ENCODE results near the gene RAPGEF1.

Gene RAPGEF1

GRCh38 chr9:131776036-131776435 lies 36.2 kb upstream of the RAPGEF1 start:
- no peak overlapping the region for H3K4me3 ChIP-seq (ENCODE audit: low read depth, low read length)
- no peak for TF ChIP-seq CTCF (IDR thresholded peaks at IDR 0.05; ENCODE audit: low read depth, low read length)

- no peak overlapping the region for H3K4me3 ChIP-seq (ENCODE audit: low read depth, low read length)
- TF ChIP-seq CTCF (IDR thresholded peaks at IDR 0.05; ENCODE audit: low read depth, low read length), result no peak
Observed at GRCh38 chr9:131774636-131775035, 34.8 kb upstream of the RAPGEF1 start.

GRCh38 chr9:131773911-131774379 lies 34.1 kb upstream of the RAPGEF1 start:
- TF ChIP-seq CTCF (IDR thresholded peaks at IDR 0.05; ENCODE audit: low read depth, low read length), result no peak
- H3K4me3 ChIP-seq (ENCODE audit: low read depth, low read length), result no peak overlapping the region

GRCh38 chr9:131772940-131773339 lies 33.1 kb upstream of the RAPGEF1 start:
- no peak overlapping the region for H3K4me3 ChIP-seq (ENCODE audit: low read depth, low read length)
- no peak for TF ChIP-seq CTCF (IDR thresholded peaks at IDR 0.05; ENCODE audit: low read depth, low read length)

GRCh38 chr9:131771646-131772045 lies 31.8 kb upstream of the RAPGEF1 start:
- no peak for TF ChIP-seq CTCF (IDR thresholded peaks at IDR 0.05; ENCODE audit: low read depth, low read length)
- no peak overlapping the region for H3K4me3 ChIP-seq (ENCODE audit: low read depth, low read length)

- H3K4me3 ChIP-seq (ENCODE audit: low read depth, low read length), result no peak overlapping the region
- TF ChIP-seq CTCF (IDR thresholded peaks at IDR 0.05; ENCODE audit: low read depth, low read length), result no peak
Observed at GRCh38 chr9:131769361-131769760, 29.5 kb upstream of the RAPGEF1 start.

GRCh38 chr9:131764568-131764967 lies 24.7 kb upstream of the RAPGEF1 start:
- no peak overlapping the region for H3K4me3 ChIP-seq (ENCODE audit: low read depth, low read length)
- no peak for TF ChIP-seq CTCF (IDR thresholded peaks at IDR 0.05; ENCODE audit: low read depth, low read length)
